Thymus (tissue), 11 donors: Measurements from ENCODE around the gene GRB10. TPM values are rescaled to one million over a fixed set of nuclear protein-coding genes. Genes with fewer than 3 reads are reported as not detected.

Experiments used
- DNase-seq, 9 donors: peaks; one replicate each; pipeline ENCODE4 v3.0.0-alpha.2; 2013; ENCODE audit warnings: low spot score in 9 of 9, low read depth in 6 of 9, missing footprints in 1 of 9
- H3K27ac ChIP-seq, 2 donors: one replicate each; pipeline ENCODE4 v1.5.1; 2013; ENCODE audit warnings: control low read depth in 1 of 2, low read depth in 1 of 2, low read length in 1 of 2, mild to moderate bottlenecking in 1 of 2, moderate library complexity in 1 of 2
- H3K27me3 ChIP-seq, 2 donors: one replicate each; pipeline ENCODE4 v1.5.1; 2013; ENCODE audit warnings: low read length in 1 of 2; ENCODE audit not compliant: control insufficient read depth in 2 of 2, insufficient read depth in 1 of 2
- H3K36me3 ChIP-seq, 2 donors: one replicate each; pipeline ENCODE4 v1.5.1; 2013; ENCODE audit warnings: low read length in 1 of 2, mild to moderate bottlenecking in 1 of 2, moderate library complexity in 1 of 2; ENCODE audit not compliant: control insufficient read depth in 2 of 2, insufficient read depth in 2 of 2
- H3K4me1 ChIP-seq, 2 donors: one replicate each; pipeline ENCODE4 v1.5.1; 2013; ENCODE audit warnings: low read length in 2 of 2; ENCODE audit not compliant: control insufficient read depth in 2 of 2, insufficient read depth in 2 of 2
- H3K4me3 ChIP-seq, 2 donors: one replicate each; pipeline ENCODE4 v1.5.1; 2013; ENCODE audit warnings: low read length in 2 of 2, control low read depth in 1 of 2, mild to moderate bottlenecking in 1 of 2
- H3K9me3 ChIP-seq, 2 donors: one replicate each; pipeline ENCODE4 v1.5.1; 2013; ENCODE audit warnings: low read length in 1 of 2, mild to moderate bottlenecking in 1 of 2; ENCODE audit not compliant: control insufficient read depth in 2 of 2, insufficient read depth in 1 of 2
- WGBS: extraction: QIAGEN DNeasy Blood & Tissue Kit; methylation state at CpG from one replicate; pipeline ENCODE4 v1.1.7; 2013; 5-methylcytosine and 5-hydroxymethylcytosine counted together
- polyA plus RNA-seq: library from polyadenylated mRNA; stranded (reverse); fragments of 200-250 nt; gene quantifications from one replicate; pipeline ENCODE4 v1.2.3, GENCODE V29; 2013
- total RNA-seq: library from RNA; stranded (reverse); fragments of 120-200 nt; gene quantifications from one replicate; pipeline ENCODE4 v1.2.4, GENCODE V29; 2013
- donor health status: healthy.

GRB10 gene
- total and polyA plus RNA-seq, 2 donors, result 2.8 to 7.8 TPM

DNA sequence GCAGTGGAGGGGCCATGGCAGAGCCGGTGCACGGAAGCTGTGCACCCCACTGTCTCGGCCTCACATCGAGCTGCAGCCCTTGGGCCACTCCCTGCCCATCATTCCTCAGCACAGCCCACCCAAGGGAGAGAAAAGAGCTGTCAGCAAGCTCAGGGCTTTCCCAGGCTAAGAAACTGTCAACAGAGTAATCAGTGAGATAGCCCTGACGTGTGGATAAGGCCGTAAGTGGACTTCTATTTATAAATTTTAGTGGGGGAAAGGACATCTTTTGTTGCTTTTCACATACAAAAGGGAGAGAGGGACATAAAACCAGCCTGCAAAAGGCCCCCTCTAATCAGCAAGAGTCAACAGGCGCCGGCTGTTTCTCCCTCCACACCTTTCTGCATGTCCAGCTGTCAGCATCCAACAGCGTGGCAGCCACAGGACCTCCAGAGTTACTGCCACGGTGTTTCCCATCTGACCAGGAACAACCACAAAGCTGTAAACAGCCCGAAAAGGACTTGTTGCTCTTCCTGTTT lies 160.7 kb downstream of the GRB10 start:
- 93% methylated on average over 11 of the region's 11 CpGs for WGBS
- H3K27ac ChIP-seq, result no peak overlapping the region
- H3K4me1 ChIP-seq, result no peaks in the 10 kb centered on the region
- H3K9me3 ChIP-seq, result no peaks in the 10 kb centered on the region
- H3K27me3 ChIP-seq, result no peaks in the 10 kb centered on the region
- H3K36me3 ChIP-seq, result no peaks in the 10 kb centered on the region
- no peak overlapping the region for H3K4me3 ChIP-seq
- no peak for DNase-seq

DNA sequence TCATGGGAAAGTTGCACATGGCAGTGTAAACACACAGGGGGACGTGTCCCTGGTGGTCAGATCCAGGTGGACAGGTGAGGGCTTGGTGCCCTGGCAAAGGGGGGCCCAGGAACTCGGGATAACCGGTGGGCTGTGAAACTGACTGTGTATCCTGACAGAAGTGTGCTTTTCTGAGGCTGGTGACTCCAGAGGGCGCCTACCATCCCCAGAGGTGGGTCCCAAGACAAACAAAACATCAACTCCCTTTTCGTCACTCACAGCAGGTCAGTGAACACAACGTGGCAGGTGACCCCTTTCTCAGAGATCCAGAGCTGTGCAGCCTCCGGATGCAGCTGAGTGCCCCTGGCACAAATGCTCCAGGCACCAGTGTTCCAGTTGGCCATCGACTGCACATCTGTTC lies 161.5 kb downstream of the GRB10 start:
- no peak overlapping the region for H3K4me3 ChIP-seq
- H3K9me3 ChIP-seq, result no peaks in the 10 kb centered on the region
- 92% methylated on average over 8 of the region's 8 CpGs for WGBS
- no peaks in the 10 kb centered on the region for H3K36me3 ChIP-seq
- no peaks in the 10 kb centered on the region for H3K4me1 ChIP-seq
- H3K27me3 ChIP-seq, result no peaks in the 10 kb centered on the region
- H3K27ac ChIP-seq, result no peak overlapping the region
- no peak for DNase-seq

DNA sequence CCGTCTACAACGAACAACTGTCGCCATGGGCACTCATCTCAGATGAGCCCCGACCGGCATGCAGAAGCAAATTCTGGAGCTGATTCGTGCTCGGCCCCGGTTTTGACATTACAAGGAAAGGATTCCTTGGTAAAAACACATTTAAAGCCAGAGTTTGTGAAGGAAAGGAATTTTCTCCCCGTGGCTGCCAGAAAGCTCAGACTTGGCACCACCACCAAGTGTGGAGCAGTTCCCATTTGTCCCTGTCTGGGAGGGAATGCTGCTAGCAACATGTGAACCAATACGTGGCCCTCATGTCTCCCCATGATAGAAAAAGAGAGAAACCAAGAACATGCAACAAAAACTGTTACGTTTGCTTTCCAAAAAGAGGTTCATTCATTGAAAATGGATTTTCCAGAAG lies 162.3 kb downstream of the GRB10 start:
- H3K4me1 ChIP-seq, result no peaks in the 10 kb centered on the region
- H3K36me3 ChIP-seq, result no peaks in the 10 kb centered on the region
- no peak overlapping the region for H3K4me3 ChIP-seq
- no peaks in the 10 kb centered on the region for H3K9me3 ChIP-seq
- DNase-seq, result no peak
- H3K27ac ChIP-seq, result no peak overlapping the region
- H3K27me3 ChIP-seq, result no peaks in the 10 kb centered on the region
- 85% methylated on average over 11 of the region's 11 CpGs for WGBS

DNA sequence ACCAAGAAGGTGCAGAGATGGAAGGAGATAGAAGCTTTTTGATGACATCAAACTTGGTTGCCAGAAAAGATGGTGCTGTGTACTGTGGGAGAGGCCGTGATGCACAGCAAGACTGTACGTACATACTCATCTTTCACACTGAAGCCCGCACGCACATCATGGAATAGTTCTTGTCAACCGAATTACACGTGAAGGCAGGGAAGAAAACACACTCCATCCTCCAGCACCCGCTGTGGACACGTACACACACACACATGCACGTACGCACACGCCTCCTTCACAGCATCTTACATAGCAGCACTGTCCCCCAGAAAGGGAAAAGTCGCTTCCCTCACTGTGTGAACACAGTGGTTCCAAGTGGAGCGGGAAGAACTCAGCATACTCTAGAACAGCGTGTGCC lies 163.0 kb downstream of the GRB10 start:
- WGBS, result 95% methylated on average over 14 of the region's 14 CpGs
- Histone ChIP-seq H3K4me1 (no peaks in the 10 kb centered on the region), H3K9me3 (no peaks in the 10 kb centered on the region), H3K4me3 (no peak overlapping the region), H3K27ac (no peak overlapping the region), H3K27me3 (no peaks in the 10 kb centered on the region), H3K36me3 (no peaks in the 10 kb centered on the region)
- DNase-seq, result no peak

DNA sequence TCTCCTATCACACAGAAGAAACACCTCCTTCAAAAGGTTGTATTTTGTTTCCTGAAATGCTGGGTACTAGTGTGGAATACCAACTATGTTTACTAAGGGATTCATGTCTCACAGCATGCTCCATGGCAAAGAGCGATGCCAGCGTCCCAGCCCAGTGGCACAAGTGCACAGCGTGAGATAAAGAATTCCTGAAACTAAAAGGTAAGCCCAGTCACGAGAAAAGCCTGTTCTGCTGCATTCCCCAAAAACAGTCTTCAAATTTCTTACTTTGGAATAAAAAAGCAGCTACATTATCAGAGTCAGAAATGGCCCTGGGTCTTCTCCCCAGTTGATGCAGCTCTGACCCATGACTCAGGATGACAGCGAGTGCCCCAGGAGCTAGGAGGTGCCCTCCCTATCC lies 164.4 kb downstream of the GRB10 start:
- H3K4me3 ChIP-seq, result no peak overlapping the region
- WGBS, result 97% methylated on average over 5 of the region's 5 CpGs
- H3K36me3 ChIP-seq, result no peaks in the 10 kb centered on the region
- no peaks in the 10 kb centered on the region for H3K27me3 ChIP-seq
- DNase-seq, result no peak
- H3K4me1 ChIP-seq, result no peaks in the 10 kb centered on the region
- no peaks in the 10 kb centered on the region for H3K9me3 ChIP-seq
- no peak overlapping the region for H3K27ac ChIP-seq

DNA sequence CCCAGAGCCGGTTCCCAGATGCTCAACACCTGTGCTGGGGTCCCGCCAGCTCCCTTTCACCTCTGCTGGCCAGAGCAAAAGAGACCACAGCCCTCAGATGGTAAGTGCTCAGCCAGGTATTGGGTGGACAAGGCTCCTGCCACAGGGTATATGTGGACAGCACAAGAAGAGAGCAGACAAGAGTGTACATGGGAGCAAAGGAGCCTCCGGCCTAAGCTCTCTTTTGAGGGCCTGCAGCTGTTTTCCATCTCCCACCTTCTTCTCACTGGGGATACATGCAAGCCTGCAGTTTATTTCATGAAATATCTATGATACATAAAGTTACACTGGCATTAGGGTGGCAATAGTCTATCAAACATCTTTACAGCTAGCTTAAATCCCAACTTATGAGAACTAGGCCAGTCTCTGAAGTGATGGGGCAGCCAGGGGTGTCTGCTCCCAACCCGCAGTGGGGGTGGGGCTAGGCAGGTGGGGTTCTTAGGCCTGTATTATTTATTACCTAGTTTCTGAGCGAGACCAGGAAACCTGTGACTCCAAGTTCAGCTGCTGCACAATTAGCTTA lies 167.1 kb downstream of the GRB10 start:
- WGBS, result 98% methylated on average over 5 of the region's 5 CpGs
- H3K4me1 ChIP-seq, result no peaks in the 10 kb centered on the region
- H3K4me3 ChIP-seq, result no peak overlapping the region
- no peaks in the 10 kb centered on the region for H3K36me3 ChIP-seq
- no peaks in the 10 kb centered on the region for H3K9me3 ChIP-seq
- DNase-seq, result no peak
- no peak overlapping the region for H3K27ac ChIP-seq
- H3K27me3 ChIP-seq, result no peaks in the 10 kb centered on the region

DNA sequence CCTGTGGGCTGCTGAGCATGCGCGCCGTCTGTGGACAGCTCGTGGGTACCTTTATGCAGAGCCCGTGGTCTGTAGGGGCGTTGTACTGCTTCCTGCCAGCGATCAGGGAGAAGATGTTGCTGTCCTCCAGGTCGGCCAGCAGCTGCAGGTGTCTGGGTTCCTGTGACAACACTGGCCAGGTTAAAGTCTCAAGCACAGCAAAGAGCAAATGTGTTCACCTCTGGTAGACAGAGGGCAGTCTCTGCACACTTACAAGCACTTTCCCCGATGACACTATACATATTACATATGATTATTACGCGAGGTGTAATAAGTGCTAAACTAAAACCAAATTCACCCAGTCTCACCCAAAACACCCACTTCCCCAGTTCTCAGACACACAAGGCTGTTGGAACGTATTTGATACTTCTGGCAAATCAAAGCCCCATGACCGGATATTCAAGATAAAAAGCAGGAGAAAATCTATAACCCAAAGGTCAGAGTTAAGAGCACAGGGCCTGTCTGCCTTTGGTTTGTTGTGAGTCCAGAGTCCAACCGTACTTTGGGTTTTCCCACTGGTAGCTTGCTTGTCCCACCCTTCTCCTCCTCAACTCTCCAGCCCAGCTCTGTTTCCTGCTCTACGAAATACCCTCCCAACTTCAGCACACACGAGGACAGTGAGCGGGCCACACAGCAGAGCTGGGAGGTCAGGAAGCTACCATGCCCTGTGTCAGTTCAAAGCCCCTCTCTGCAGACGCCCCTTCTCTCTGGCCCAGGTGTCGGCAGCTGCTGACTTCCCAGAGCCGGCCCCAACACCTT lies 167.8 kb downstream of the GRB10 start:
- Histone ChIP-seq H3K4me1 (peaks cover 0 to 3% of the 10 kb centered on the region in 2 donors), H3K36me3 (no peaks in the 10 kb centered on the region), H3K9me3 (no peaks in the 10 kb centered on the region), H3K4me3 (no peak overlapping the region), H3K27me3 (no peaks in the 10 kb centered on the region), H3K27ac (no peak overlapping the region)
- WGBS, result 67% methylated on average over 20 of the region's 20 CpGs
- peak in 1 of 9 donors; percentile 19 for DNase-seq

DNA sequence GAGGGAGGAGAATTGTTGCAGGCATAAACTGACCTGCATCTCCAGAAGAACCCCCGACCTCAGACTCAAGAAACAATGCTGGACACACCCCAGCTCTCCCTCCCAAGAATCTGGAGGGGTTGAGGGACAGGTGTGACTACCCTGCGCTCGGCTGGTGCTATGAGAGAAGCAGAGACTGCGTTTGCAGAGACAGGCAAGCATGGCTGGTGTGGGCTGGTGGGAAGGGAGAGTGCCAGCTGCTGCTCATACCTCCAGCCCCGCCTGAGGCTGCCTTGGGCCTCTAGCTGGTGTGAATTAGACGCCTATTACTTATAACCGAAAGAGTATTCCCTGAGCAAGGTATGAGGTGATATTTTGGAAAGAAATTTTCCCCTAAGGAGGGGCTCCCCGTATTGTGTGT lies 169.2 kb downstream of the GRB10 start:
- H3K4me1 ChIP-seq, result peaks cover 0 to 3% of the 10 kb centered on the region in 2 donors
- peaks cover 0 to 3% of the 10 kb centered on the region in 2 donors for H3K9me3 ChIP-seq
- no peaks in the 10 kb centered on the region for H3K36me3 ChIP-seq
- H3K4me3 ChIP-seq, result no peak overlapping the region
- 95% methylated on average over 8 of the region's 8 CpGs for WGBS
- H3K27ac ChIP-seq, result no peak overlapping the region
- no peak for DNase-seq
- no peaks in the 10 kb centered on the region for H3K27me3 ChIP-seq

DNA sequence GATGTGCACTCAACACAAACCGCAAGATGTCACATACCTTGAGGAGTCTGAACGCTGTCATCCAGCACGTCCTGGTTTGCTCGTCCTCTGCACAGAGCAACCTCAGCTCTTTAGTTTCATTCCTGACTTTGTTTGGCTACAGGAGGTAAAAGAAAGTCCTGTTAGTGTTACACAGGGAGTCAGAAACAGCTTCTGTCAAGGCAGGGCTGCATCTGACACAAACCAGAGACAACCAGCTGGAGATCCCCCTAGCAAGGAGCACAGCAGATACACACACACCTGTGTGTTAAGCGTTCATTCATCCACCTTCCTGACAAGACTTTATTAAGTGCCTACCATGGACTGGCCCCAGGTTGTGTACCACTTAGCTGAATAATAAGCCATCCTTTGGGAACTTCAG lies 170.0 kb downstream of the GRB10 start:
- peaks cover 0 to 3% of the 10 kb centered on the region in 2 donors for H3K9me3 ChIP-seq
- no peak overlapping the region for H3K27ac ChIP-seq
- no peak overlapping the region for H3K4me3 ChIP-seq
- no peak for DNase-seq
- no peaks in the 10 kb centered on the region for H3K27me3 ChIP-seq
- peaks cover 0 to 3% of the 10 kb centered on the region in 2 donors for H3K4me1 ChIP-seq
- 98% methylated on average over 5 of the region's 5 CpGs for WGBS
- H3K36me3 ChIP-seq, result no peaks in the 10 kb centered on the region
